Measurements from ENCODE around the gene UPK3B.
"Not testable (repeated sequence)": the region's sequence is repeated elsewhere in the genome, so short reads cannot be mapped to it uniquely, and the experiment has no call there.

The UPK3B gene

GRCh38 chr7:76492139-76492538, 18.2 kb upstream of the UPK3B start:
- not testable (repeated sequence) for DNase-seq

GRCh38 chr7:76495717-76496116, 14.6 kb upstream of the UPK3B start:
- not testable (repeated sequence) for DNase-seq

- not testable (repeated sequence) for DNase-seq
Observed at GRCh38 chr7:76497918-76498582, 12.3 kb upstream of the UPK3B start.

GRCh38 chr7:76498583-76499200, 11.7 kb upstream of the UPK3B start:
- not testable (repeated sequence) for DNase-seq

GRCh38 chr7:76499201-76499923, 11.0 kb upstream of the UPK3B start:
- DNase-seq, result not testable (repeated sequence)

GRCh38 chr7:76499924-76500241, 10.5 kb upstream of the UPK3B start:
- not testable (repeated sequence) for DNase-seq

GRCh38 chr7:76502224-76502623, 8.1 kb upstream of the UPK3B start:
- DNase-seq, result not testable (repeated sequence)

GRCh38 chr7:76502836-76503235, 7.5 kb upstream of the UPK3B start:
- not testable (repeated sequence) for DNase-seq

GRCh38 chr7:76503244-76503643, 7.1 kb upstream of the UPK3B start:
- DNase-seq, result not testable (repeated sequence)

GRCh38 chr7:76504351-76505167, 5.8 kb upstream of the UPK3B start:
- DNase-seq, result not testable (repeated sequence)

- DNase-seq, result no peak
Observed at GRCh38 chr7:76505168-76506080, 4.9 kb upstream of the UPK3B start.

GRCh38 chr7:76506081-76506440, 4.3 kb upstream of the UPK3B start:
- DNase-seq, result no peak

GRCh38 chr7:76506643-76507042, 3.7 kb upstream of the UPK3B start:
- not testable (repeated sequence) for DNase-seq

GRCh38 chr7:76507723-76508406, 2.5 kb upstream of the UPK3B start:
- no peak for DNase-seq

GRCh38 chr7:76511200-76511910, 1.0 kb downstream of the UPK3B start:
- DNase-seq, result not testable (repeated sequence)

GRCh38 chr7:76511911-76512885, 1.8 kb downstream of the UPK3B start:
- not testable (repeated sequence) for DNase-seq

- DNase-seq, result no peak
Observed at GRCh38 chr7:76512941-76513816, 2.8 kb downstream of the UPK3B start.

Measured in CD4-positive, alpha-beta T cell treated with Interleukin-6 for 4 hours (primary cell).